Measurements from ENCODE around the gene MACROD1.

The MACROD1 gene

GRCh38 chr11:64204080-64204440, 38.1 kb upstream of the MACROD1 start:
- Histone ChIP-seq H3K4me1 (ENCODE audit: control insufficient read depth, insufficient read depth, low read length) (no peaks in the 10 kb centered on the region), H3K4me3 (ENCODE audit: low read depth, low read length) (no peak overlapping the region), H3K36me3 (ENCODE audit: control insufficient read depth, insufficient read depth, low read length) (peaks cover 82% of the 10 kb centered on the region), H3K9ac (ENCODE audit: low read depth, low read length) (no peak overlapping the region), H3K27ac (ENCODE audit: low read depth, low read length) (no peak overlapping the region), H3K27me3 (ENCODE audit: control insufficient read depth, insufficient read depth, low read length) (no peaks in the 10 kb centered on the region), H3K9me3 (ENCODE audit: control insufficient read depth, insufficient read depth, low read length) (no peaks in the 10 kb centered on the region)

- Histone ChIP-seq H3K9ac (ENCODE audit: low read depth, low read length) (0 out of 2 replicates have a peak overlapping the region, but pooled peaks have one; percentile 3), H3K9me3 (ENCODE audit: control insufficient read depth, insufficient read depth, low read length) (no peaks in the 10 kb centered on the region), H3K36me3 (ENCODE audit: control insufficient read depth, insufficient read depth, low read length) (peaks cover 87% of the 10 kb centered on the region), H3K27me3 (ENCODE audit: control insufficient read depth, insufficient read depth, low read length) (no peaks in the 10 kb centered on the region), H3K27ac (ENCODE audit: low read depth, low read length) (no peak overlapping the region), H3K4me1 (ENCODE audit: control insufficient read depth, insufficient read depth, low read length) (no peaks in the 10 kb centered on the region), H3K4me3 (ENCODE audit: low read depth, low read length) (no peak overlapping the region)
These were observed 37.6 kb upstream of the MACROD1 start for GRCh38 chr11:64203421-64204079.

DNA sequence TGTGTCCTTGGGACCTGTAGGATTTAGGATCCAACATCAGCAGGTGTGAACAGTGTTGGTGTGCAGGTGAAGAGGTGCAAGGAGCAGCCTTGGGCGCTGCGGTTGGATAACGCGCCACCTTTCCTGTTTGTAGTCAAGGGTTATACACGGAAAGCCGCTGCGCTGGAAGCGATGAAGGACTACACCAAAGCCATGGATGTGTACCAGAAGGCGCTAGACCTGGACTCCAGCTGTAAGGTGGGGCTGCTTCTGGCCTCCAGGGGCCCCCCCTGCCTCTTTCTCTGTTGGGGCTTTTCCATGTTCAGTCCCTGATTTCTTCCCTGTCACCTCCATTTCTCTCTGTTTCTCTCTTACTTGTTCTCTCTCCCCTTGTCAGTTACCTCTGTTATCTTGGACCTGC, 37.1 kb upstream of the MACROD1 start:
- peaks cover 92% of the 10 kb centered on the region for H3K36me3 ChIP-seq (ENCODE audit: control insufficient read depth, insufficient read depth, low read length)
- H3K27ac ChIP-seq (ENCODE audit: low read depth, low read length) = no peak overlapping the region
- no peaks in the 10 kb centered on the region for H3K9me3 ChIP-seq (ENCODE audit: control insufficient read depth, insufficient read depth, low read length)
- no peak overlapping the region for H3K4me3 ChIP-seq (ENCODE audit: low read depth, low read length)
- no peaks in the 10 kb centered on the region for H3K4me1 ChIP-seq (ENCODE audit: control insufficient read depth, insufficient read depth, low read length)
- H3K27me3 ChIP-seq (ENCODE audit: control insufficient read depth, insufficient read depth, low read length) = no peaks in the 10 kb centered on the region
- H3K9ac ChIP-seq (ENCODE audit: low read depth, low read length) = no peak overlapping the region

- no peak overlapping the region for H3K4me3 ChIP-seq (ENCODE audit: low read depth, low read length)
- no peak overlapping the region for H3K9ac ChIP-seq (ENCODE audit: low read depth, low read length)
- H3K9me3 ChIP-seq (ENCODE audit: control insufficient read depth, insufficient read depth, low read length) = no peaks in the 10 kb centered on the region
- H3K27ac ChIP-seq (ENCODE audit: low read depth, low read length) = no peak overlapping the region
- no peaks in the 10 kb centered on the region for H3K27me3 ChIP-seq (ENCODE audit: control insufficient read depth, insufficient read depth, low read length)
- peaks cover 92% of the 10 kb centered on the region for H3K36me3 ChIP-seq (ENCODE audit: control insufficient read depth, insufficient read depth, low read length)
- no peaks in the 10 kb centered on the region for H3K4me1 ChIP-seq (ENCODE audit: control insufficient read depth, insufficient read depth, low read length)
These were observed 35.6 kb upstream of the MACROD1 start for GRCh38 chr11:64201543-64201942.

DNA sequence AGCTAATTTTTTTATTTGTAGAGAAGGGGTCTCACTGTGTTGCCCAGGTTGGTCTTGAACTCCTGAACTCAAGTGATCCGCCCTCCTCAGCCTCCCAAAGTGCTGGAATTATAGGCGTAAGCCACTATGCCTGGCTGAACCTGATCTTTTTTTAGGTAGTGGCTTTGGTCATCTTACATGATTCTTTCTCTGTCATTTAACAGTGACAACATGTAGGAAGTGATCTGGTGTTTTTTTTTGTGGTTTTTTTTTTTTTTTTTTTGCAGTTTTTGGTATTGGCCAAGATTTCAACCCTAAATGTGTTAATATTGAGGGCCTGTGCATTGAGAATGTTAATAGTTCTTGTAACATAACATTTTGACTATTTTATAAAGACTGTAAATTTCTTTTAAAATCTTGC, 32.6 kb upstream of the MACROD1 start:
- Histone ChIP-seq H3K4me3 (ENCODE audit: low read depth, low read length) (no peak overlapping the region), H3K4me1 (ENCODE audit: control insufficient read depth, insufficient read depth, low read length) (no peaks in the 10 kb centered on the region), H3K9ac (ENCODE audit: low read depth, low read length) (no peak overlapping the region), H3K9me3 (ENCODE audit: control insufficient read depth, insufficient read depth, low read length) (no peaks in the 10 kb centered on the region), H3K27me3 (ENCODE audit: control insufficient read depth, insufficient read depth, low read length) (no peaks in the 10 kb centered on the region), H3K27ac (ENCODE audit: low read depth, low read length) (no peak overlapping the region), H3K36me3 (ENCODE audit: control insufficient read depth, insufficient read depth, low read length) (peaks cover 94% of the 10 kb centered on the region)

DNA sequence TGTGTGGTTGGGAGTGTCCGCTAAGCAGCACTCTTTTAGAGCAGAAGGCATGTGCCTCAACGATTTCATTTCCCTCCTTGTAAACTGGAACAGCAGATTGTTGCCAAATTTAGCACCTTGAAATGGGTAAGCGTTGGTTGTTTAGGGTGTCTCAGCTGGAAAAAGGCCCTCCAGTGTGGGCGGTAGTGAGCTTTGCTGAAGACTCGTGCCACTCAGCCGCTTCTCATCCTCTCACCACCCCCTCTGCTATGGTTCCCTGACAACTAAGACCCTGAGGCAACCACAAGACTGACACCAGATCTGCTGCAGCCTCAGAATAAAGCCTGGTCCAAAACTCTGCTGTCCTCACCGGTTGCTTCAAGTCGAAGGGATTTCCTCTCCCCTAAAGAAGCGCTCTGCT, 30.7 kb upstream of the MACROD1 start:
- no peaks in the 10 kb centered on the region for H3K27me3 ChIP-seq (ENCODE audit: control insufficient read depth, insufficient read depth, low read length)
- H3K4me1 ChIP-seq (ENCODE audit: control insufficient read depth, insufficient read depth, low read length) = no peaks in the 10 kb centered on the region
- H3K27ac ChIP-seq (ENCODE audit: low read depth, low read length) = no peak overlapping the region
- peaks cover 90% of the 10 kb centered on the region for H3K36me3 ChIP-seq (ENCODE audit: control insufficient read depth, insufficient read depth, low read length)
- H3K4me3 ChIP-seq (ENCODE audit: low read depth, low read length) = no peak overlapping the region
- H3K9ac ChIP-seq (ENCODE audit: low read depth, low read length) = no peak overlapping the region
- no peaks in the 10 kb centered on the region for H3K9me3 ChIP-seq (ENCODE audit: control insufficient read depth, insufficient read depth, low read length)

- no peak overlapping the region for H3K9ac ChIP-seq (ENCODE audit: low read depth, low read length)
- no peaks in the 10 kb centered on the region for H3K9me3 ChIP-seq (ENCODE audit: control insufficient read depth, insufficient read depth, low read length)
- no peaks in the 10 kb centered on the region for H3K4me1 ChIP-seq (ENCODE audit: control insufficient read depth, insufficient read depth, low read length)
- H3K4me3 ChIP-seq (ENCODE audit: low read depth, low read length) = no peak overlapping the region
- no peaks in the 10 kb centered on the region for H3K27me3 ChIP-seq (ENCODE audit: control insufficient read depth, insufficient read depth, low read length)
- H3K27ac ChIP-seq (ENCODE audit: low read depth, low read length) = no peak overlapping the region
- H3K36me3 ChIP-seq (ENCODE audit: control insufficient read depth, insufficient read depth, low read length) = peaks cover 69% of the 10 kb centered on the region
These were observed 26.5 kb upstream of the MACROD1 start for GRCh38 chr11:64192434-64192833.

DNA sequence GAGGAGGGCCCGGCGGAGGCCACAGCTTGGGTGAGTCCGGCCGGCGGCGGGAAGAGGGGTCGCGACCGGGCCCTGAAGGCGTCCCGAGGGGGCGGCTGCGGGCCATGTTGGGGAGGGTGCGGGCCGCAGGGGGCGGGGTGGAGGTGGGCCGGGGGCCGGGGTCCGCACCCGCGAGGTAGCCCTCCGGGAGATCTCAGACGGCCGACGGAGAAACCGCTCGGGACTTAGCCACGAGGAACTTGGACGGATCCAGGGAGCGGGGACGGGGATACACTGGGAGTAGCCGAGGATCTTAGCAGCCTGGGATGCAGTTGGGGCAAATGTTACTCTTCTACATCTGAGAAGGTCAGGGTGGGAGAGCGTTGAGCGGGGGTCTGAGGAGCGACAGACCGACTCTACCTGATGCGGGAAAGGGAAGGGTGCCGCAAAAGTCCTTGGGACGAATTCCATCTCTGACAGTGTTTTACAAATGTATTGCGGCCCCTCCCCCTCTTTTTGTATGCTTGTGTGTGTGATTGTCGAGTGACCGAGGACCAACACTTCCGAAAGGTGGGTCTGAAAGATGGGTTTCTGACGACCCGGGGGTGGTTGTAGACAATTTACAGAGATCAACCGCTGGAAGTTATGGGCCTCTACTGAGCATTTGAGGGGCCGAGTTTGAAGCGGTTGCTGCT, 20.7 kb upstream of the MACROD1 start:
- Histone ChIP-seq H3K4me3 (ENCODE audit: low read depth, low read length) (no peak overlapping the region), H3K27ac (ENCODE audit: low read depth, low read length) (peak overlapping the region; percentile 80), H3K27me3 (ENCODE audit: control insufficient read depth, insufficient read depth, low read length) (no peaks in the 10 kb centered on the region), H3K9me3 (ENCODE audit: control insufficient read depth, insufficient read depth, low read length) (no peaks in the 10 kb centered on the region), H3K4me1 (ENCODE audit: control insufficient read depth, insufficient read depth, low read length) (peaks cover 7% of the 10 kb centered on the region; the same call in 1 of the 2 replicates), H3K9ac (ENCODE audit: low read depth, low read length) (no peak overlapping the region), H3K36me3 (ENCODE audit: control insufficient read depth, insufficient read depth, low read length) (peaks cover 15% of the 10 kb centered on the region)

GRCh38 chr11:64185693-64186491, 20.0 kb upstream of the MACROD1 start, which contains the start of gene STIP1:
Gene STIP1, plus strand, starts transcription at chr11:64186171. Its CDS starts 91 bp downstream, at chr11:64186262.
- Histone ChIP-seq H3K9me3 (ENCODE audit: control insufficient read depth, insufficient read depth, low read length) (no peaks in the 10 kb centered on the region), H3K27ac (ENCODE audit: low read depth, low read length) (peak within 1 kb of the TSS; percentile 96), H3K36me3 (ENCODE audit: control insufficient read depth, insufficient read depth, low read length) (peaks cover 15% of the 10 kb centered on the region), H3K4me3 (ENCODE audit: low read depth, low read length) (peak within 1 kb of the TSS; percentile 87), H3K4me1 (ENCODE audit: control insufficient read depth, insufficient read depth, low read length) (peaks cover 7% of the 10 kb centered on the region; the same call in 1 of the 2 replicates), H3K9ac (ENCODE audit: low read depth, low read length) (peak within 1 kb of the TSS; percentile 91), H3K27me3 (ENCODE audit: control insufficient read depth, insufficient read depth, low read length) (no peaks in the 10 kb centered on the region)

GRCh38 chr11:64185175-64185692, 19.3 kb upstream of the MACROD1 start:
- H3K27ac ChIP-seq (ENCODE audit: low read depth, low read length) = peak overlapping the region; percentile 96
- peak overlapping the region; percentile 91 for H3K9ac ChIP-seq (ENCODE audit: low read depth, low read length)
- H3K27me3 ChIP-seq (ENCODE audit: control insufficient read depth, insufficient read depth, low read length) = no peaks in the 10 kb centered on the region
- peak overlapping the region; percentile 87 for H3K4me3 ChIP-seq (ENCODE audit: low read depth, low read length)
- H3K4me1 ChIP-seq (ENCODE audit: control insufficient read depth, insufficient read depth, low read length) = peaks cover 7% of the 10 kb centered on the region; the same call in 1 of the 2 replicates
- H3K9me3 ChIP-seq (ENCODE audit: control insufficient read depth, insufficient read depth, low read length) = no peaks in the 10 kb centered on the region
- H3K36me3 ChIP-seq (ENCODE audit: control insufficient read depth, insufficient read depth, low read length) = peaks cover 15% of the 10 kb centered on the region
